Ectodermal cell (in vitro differentiated cells): Measurements from ENCODE around the gene HOTAIR.

Experiments used
- H3K27ac ChIP-seq: 2 replicates; pipeline ENCODE4 v1.7.0; 2013; ENCODE audit warnings: mild to moderate bottlenecking, low read depth, low read length; ENCODE audit not compliant: insufficient read depth, poor library complexity, severe bottlenecking
- H3K27me3 ChIP-seq: 2 replicates; pipeline ENCODE4 v1.7.0; 2013; ENCODE audit warnings: mild to moderate bottlenecking, low read length; ENCODE audit not compliant: insufficient read depth, control insufficient read depth, poor library complexity, severe bottlenecking
- H3K36me3 ChIP-seq: one replicate; pipeline ENCODE4 v1.7.0; 2013; ENCODE audit warnings: low read length; ENCODE audit not compliant: control insufficient read depth, insufficient read depth
- H3K4me1 ChIP-seq: one replicate; pipeline ENCODE4 v1.7.0; 2013; ENCODE audit warnings: low read length; ENCODE audit not compliant: control insufficient read depth, insufficient read depth
- H3K4me3 ChIP-seq: 2 replicates; pipeline ENCODE4 v1.7.0; 2013; ENCODE audit warnings: low read depth, low read length, control low read depth; ENCODE audit not compliant: insufficient read depth
- H3K9me3 ChIP-seq: 2 replicates; pipeline ENCODE4 v1.7.0; 2013; ENCODE audit warnings: mild to moderate bottlenecking, low read length, moderate library complexity; ENCODE audit not compliant: control insufficient read depth
- WGBS, 2 experiments: methylation state at CpG; one replicate each; pipeline ENCODE4 v1.1.7; 2013; ENCODE audit warnings: missing lambda C conversion rate in 2 of 2; 5-methylcytosine and 5-hydroxymethylcytosine counted together

The HOTAIR gene

GRCh38 chr12:53949631-53950436 lies 24.9 kb downstream of the HOTAIR start:
- no peak overlapping the region for H3K4me3 ChIP-seq
- WGBS, 2 experiments: 7% methylated on average over 34 of the region's 34 CpGs
- H3K36me3 ChIP-seq: no peaks in the 10 kb centered on the region
- no peak overlapping the region for H3K27ac ChIP-seq
- no peaks in the 10 kb centered on the region for H3K9me3 ChIP-seq
- no peaks in the 10 kb centered on the region for H3K4me1 ChIP-seq
- H3K27me3 ChIP-seq: peaks cover 100% of the 10 kb centered on the region

GRCh38 chr12:53948650-53949593 lies 25.8 kb downstream of the HOTAIR start:
- WGBS, 2 experiments: 48 to 57% methylated on average over 8 to 9 of the region's 9 CpGs
- Histone ChIP-seq H3K4me3 (no peak overlapping the region), H3K27ac (no peak overlapping the region), H3K27me3 (peaks cover 100% of the 10 kb centered on the region), H3K9me3 (no peaks in the 10 kb centered on the region), H3K36me3 (no peaks in the 10 kb centered on the region), H3K4me1 (no peaks in the 10 kb centered on the region)

- peaks cover 100% of the 10 kb centered on the region for H3K27me3 ChIP-seq
These were observed 27.0 kb downstream of the HOTAIR start for GRCh38 chr12:53947743-53948142.

GRCh38 chr12:53944907-53945847 lies 29.6 kb downstream of the HOTAIR start:
- WGBS, 2 experiments: 19 to 22% methylated on average over 48 to 51 of the region's 51 CpGs
- Histone ChIP-seq H3K27me3 (peaks cover 100% of the 10 kb centered on the region), H3K9me3 (no peaks in the 10 kb centered on the region)

More at GRCh38 chr12:53947743-53948142, 27.0 kb downstream of the HOTAIR start:
- no peaks in the 10 kb centered on the region for H3K9me3 ChIP-seq
- no peak overlapping the region for H3K27ac ChIP-seq
- no peak overlapping the region for H3K4me3 ChIP-seq
- no peaks in the 10 kb centered on the region for H3K4me1 ChIP-seq
- H3K36me3 ChIP-seq: no peaks in the 10 kb centered on the region

GRCh38 chr12:53944209-53944608 lies 30.5 kb downstream of the HOTAIR start:
- Histone ChIP-seq H3K27me3 (peaks cover 100% of the 10 kb centered on the region), H3K9me3 (no peaks in the 10 kb centered on the region), H3K4me3 (no peak overlapping the region), H3K36me3 (no peaks in the 10 kb centered on the region), H3K27ac (no peak overlapping the region), H3K4me1 (no peaks in the 10 kb centered on the region)
- 47 to 50% methylated on average over 4 of the region's 4 CpGs for WGBS, 2 experiments

More at GRCh38 chr12:53944907-53945847, 29.6 kb downstream of the HOTAIR start:
- Histone ChIP-seq H3K4me1 (no peaks in the 10 kb centered on the region), H3K27ac (no peak overlapping the region), H3K36me3 (no peaks in the 10 kb centered on the region), H3K4me3 (no peak overlapping the region)

GRCh38 chr12:53942467-53942997 lies 32.2 kb downstream of the HOTAIR start:
- no peaks in the 10 kb centered on the region for H3K4me1 ChIP-seq
- H3K27me3 ChIP-seq: peaks cover 100% of the 10 kb centered on the region
- 41 to 56% methylated on average over 2 of the region's 2 CpGs for WGBS, 2 experiments

GRCh38 chr12:53941750-53942149 lies 33.0 kb downstream of the HOTAIR start:
- no peaks in the 10 kb centered on the region for H3K9me3 ChIP-seq
- no peaks in the 10 kb centered on the region for H3K36me3 ChIP-seq
- no peak overlapping the region for H3K27ac ChIP-seq
- H3K4me3 ChIP-seq: no peak overlapping the region
- 42 to 49% methylated on average over 2 to 4 of the region's 5 CpGs for WGBS, 2 experiments
- H3K4me1 ChIP-seq: no peaks in the 10 kb centered on the region
- peaks cover 100% of the 10 kb centered on the region for H3K27me3 ChIP-seq

More at GRCh38 chr12:53942467-53942997, 32.2 kb downstream of the HOTAIR start:
- no peaks in the 10 kb centered on the region for H3K36me3 ChIP-seq
- H3K27ac ChIP-seq: no peak overlapping the region
- H3K4me3 ChIP-seq: no peak overlapping the region
- no peaks in the 10 kb centered on the region for H3K9me3 ChIP-seq

GRCh38 chr12:53941187-53941586 lies 33.6 kb downstream of the HOTAIR start:
- Histone ChIP-seq H3K4me1 (no peaks in the 10 kb centered on the region), H3K27me3 (peaks cover 100% of the 10 kb centered on the region), H3K4me3 (no peak overlapping the region), H3K36me3 (no peaks in the 10 kb centered on the region), H3K27ac (no peak overlapping the region), H3K9me3 (no peaks in the 10 kb centered on the region)

- Histone ChIP-seq H3K36me3 (no peaks in the 10 kb centered on the region), H3K4me3 (no peak overlapping the region), H3K9me3 (no peaks in the 10 kb centered on the region), H3K4me1 (no peaks in the 10 kb centered on the region), H3K27ac (no peak overlapping the region), H3K27me3 (peaks cover 100% of the 10 kb centered on the region)
- 22 to 30% methylated on average over 9 of the region's 9 CpGs for WGBS, 2 experiments
These were observed 34.2 kb downstream of the HOTAIR start for GRCh38 chr12:53940443-53941014.
